ENCODE results near the gene CATSPERZ.
A peak's percentile ranks its signal among the peaks of the same experiment; 100 is the strongest.

Gene CATSPERZ

DNA sequence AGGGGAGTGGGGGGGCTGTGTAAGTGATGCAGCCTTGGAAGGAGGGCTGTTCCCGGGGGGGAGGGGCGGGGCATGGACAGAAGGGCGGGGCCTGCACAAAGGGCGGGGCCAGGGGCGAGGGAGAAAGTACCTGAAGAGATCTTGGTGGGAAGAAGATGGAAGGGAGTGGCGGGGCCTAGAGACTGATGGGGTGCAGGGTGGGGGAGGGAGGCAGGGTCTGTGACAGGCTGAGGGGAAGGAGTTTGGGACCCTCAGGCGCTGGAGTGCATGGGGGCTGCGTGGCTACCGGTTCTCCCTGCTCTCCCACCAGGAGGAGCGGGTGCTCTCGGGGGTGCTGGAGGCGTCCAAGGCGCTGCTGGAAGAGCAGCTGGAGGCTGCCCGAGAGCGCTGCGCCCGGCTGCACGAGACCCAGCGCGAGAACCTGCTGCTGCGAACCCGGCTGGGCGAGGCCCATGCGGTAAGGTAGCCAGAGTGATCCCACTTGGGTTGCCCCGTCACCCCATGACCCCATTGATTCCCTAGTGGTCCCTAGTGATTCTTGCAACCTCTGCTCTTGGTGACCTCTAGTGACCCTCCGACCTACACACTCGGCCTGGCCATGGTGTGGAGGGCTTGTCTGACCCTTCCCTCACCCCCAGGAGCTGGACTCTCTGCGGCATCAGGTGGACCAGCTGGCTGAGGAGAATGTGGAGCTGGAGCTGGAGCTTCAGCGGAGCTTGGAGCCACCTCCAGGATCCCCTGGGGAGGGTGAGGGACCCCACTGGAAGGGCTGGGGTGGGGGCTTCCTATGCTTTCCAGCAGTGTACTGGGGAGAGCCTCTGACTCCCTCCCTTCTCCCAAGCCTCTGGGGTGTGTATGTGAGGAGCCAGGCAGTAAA is 42.9 kb downstream of the CATSPERZ start:
- DNase-seq = peak; percentile 15

- no peak for DNase-seq
Measured at GRCh38 chr11:64343767-64344559, 43.8 kb downstream of the CATSPERZ start.

DNA sequence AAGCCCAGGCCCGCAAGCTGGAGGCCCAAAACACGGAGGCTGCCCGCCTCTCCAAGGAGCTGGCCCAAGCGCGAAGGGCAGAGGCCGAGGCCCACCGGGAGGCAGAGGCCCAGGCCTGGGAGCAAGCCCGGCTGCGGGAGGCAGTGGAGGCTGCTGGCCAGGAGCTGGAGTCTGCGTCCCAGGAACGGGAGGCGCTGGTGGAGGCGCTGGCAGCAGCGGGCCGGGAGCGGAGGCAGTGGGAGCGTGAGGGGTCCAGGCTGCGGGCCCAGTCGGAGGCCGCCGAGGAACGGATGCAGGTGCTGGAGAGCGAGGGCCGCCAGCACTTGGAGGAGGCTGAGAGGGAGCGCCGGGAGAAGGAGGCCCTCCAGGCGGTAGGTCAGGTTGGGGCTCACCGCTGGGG is 44.6 kb downstream of the CATSPERZ start:
- no peak for DNase-seq

DNA sequence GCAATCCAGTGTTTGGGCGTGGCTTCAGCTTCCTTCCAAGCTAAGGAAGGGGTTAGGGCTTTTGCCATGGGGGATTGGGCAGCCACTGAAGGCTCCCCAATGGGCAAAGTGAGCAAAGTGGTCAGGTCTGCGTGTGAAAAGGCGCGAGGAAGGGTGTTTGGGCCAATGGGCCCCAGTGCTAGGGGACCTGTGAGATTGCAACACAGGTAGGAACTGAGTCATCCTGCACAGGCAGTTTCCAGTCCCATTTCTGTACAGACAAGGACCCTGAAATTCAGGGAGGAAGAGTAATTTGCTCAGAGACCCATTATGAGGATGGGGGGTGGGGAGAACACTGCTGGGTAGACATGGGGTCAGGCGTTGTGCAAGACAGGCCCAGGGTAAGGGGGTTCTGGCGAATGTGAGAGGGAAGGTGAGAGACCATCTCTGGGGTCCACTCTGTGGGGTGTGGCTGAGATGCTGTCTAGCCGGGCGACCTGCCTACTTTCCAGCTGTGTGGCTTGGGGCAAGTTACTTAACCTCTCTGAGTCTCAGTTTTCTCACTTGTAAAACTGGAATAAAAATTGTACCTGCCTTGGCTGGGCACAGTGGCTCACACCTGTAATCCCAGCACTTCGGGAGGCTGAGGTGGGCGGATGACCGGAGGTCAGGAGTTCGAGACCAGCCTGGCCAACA is 47.2 kb downstream of the CATSPERZ start:
- no peak for DNase-seq

DNA sequence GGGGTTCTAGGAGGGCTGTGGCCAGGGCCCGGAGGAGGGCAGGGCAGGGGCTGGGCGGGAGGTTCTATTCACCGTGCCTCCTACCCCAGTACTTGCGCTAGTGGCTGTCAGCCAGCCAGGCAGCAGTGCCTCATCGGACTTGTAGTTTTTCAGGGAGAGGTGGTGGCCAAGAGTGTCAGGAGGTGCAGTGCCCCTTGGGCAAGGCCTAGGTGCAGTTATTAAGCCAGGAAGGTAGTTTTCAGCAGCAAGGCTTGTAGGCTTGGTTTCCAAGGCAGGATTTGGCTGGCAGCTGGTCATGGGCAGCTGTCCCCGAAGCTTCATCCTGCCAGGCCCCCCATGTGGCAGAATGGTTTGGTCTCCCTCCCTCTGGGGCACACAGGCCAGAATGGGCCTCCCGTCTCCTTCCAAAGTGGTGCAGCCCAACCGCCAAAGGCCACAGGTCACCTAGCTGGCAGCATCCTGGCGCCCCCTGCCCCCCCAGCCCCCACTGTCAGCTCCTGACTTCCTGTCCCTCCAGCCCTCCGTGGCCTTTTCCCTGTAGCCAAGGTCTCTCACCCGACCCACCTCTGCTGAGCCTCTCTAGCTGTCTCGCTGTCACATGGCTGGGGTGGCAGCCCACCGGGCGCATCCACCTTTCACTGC is 48.3 kb downstream of the CATSPERZ start:
- DNase-seq = no peak

DNA sequence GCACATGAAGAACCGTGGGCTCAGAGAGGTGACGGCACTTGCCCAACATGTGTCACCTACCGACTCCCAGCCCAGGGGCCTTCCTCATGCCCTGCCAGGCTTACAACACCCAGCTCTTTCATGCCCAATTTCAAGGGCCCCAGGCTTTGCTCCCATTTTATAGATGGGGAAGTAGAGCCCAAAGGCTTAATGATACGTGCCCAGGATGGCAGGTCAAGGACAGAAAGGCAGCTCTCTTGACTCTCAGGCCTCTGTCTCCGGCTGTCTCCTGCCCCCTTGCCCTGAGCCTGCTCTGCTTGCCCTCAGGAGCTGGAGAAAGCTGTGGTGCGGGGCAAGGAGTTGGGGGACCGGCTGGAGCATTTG is 48.8 kb downstream of the CATSPERZ start:
- DNase-seq = no peak

DNA sequence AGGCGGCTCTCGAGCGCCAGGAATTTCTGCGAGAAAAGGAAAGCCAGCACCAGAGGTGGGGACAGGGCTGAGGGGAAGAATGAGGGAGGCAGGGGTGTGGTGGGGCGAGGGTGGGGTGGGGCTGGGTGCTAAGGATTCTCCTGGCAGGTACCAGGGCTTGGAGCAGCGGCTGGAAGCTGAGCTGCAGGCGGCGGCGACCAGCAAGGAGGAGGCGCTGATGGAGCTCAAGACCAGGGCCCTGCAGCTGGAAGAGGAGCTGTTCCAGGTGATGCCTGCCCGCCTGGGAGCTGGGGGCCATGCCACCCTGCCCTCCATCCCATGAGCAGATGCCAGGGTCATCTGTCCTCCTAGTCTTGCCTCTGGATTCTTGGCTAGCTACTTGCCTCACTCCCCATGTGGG is 49.2 kb downstream of the CATSPERZ start:
- DNase-seq = no peak

GRCh38 chr11:64351136-64351631 is 51.0 kb downstream of the CATSPERZ start:
- no peak for DNase-seq

GRCh38 chr11:64352099-64352994 is 52.2 kb downstream of the CATSPERZ start:
- no peak for DNase-seq

DNA sequence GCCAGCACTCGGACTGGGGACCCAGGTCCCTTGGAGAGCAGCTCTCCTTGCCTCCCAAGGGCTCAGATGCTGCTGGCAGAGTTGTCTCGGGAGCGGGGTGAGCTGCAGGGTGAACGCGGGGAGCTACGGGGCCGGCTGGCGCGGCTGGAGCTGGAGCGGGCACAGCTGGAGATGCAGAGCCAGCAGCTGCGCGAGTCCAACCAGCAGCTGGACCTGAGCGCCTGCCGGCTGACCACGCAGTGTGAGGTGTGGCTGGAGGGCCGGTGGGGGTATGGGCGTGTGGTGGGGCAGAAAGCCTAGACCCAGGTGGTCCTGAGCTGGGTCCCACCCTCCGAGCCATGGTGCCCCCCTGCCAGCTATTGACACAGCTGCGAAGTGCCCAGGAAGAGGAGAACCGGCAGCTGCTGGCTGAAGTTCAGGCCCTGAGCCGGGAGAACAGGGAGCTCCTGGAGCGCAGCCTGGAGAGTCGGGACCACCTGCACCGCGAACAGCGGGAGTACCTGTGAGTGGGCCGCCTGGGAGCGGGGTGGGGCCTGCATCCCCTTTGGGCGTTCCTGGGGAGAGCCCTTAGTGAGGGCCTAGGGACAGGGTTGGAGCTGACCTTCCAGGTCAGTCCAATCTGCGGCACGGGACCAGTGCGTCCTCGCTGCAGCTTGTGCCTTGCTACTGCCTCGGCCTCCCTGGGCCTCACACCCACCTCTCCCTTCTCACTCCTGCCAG is 53.0 kb downstream of the CATSPERZ start:
- DNase-seq = no peak

GRCh38 chr11:64353715-64354506 is 53.8 kb downstream of the CATSPERZ start:
- DNase-seq = no peak

Data from retina (tissue), 1 donor.